Islet precursor cell (in vitro differentiated cells): Measurements from ENCODE around the gene GOPC.
"Not testable (repeated sequence)": the region's sequence is repeated elsewhere in the genome, so short reads cannot be mapped to it uniquely, and the experiment has no call there.

Experiments used
- DNase-seq: peaks from one replicate; pipeline ENCODE4 v3.0.0-alpha.2; 2018

The GOPC gene

GRCh38 chr6:117602151-117602898, at the start of gene GOPC:
GOPC (minus strand) TSS chr6:117602511; CDS start chr6:117602288, 223 bp downstream.
- peak; percentile 99 for DNase-seq

- not testable (repeated sequence) for DNase-seq
Measured at GRCh38 chr6:117651984-117652383, 49.7 kb upstream of the GOPC start.

- no peak for DNase-seq
Measured at GRCh38 chr6:117642976-117643375, 40.7 kb upstream of the GOPC start.

GRCh38 chr6:117637770-117638169, 35.5 kb upstream of the GOPC start:
- no peak for DNase-seq

- no peak for DNase-seq
Measured at GRCh38 chr6:117629119-117629660, 26.9 kb upstream of the GOPC start.

- no peak for DNase-seq
Measured at GRCh38 chr6:117627533-117627932, 25.2 kb upstream of the GOPC start.

- no peak for DNase-seq
Measured at GRCh38 chr6:117624869-117625481, 22.7 kb upstream of the GOPC start.

GRCh38 chr6:117619178-117619577, 16.9 kb upstream of the GOPC start:
- no peak for DNase-seq

GRCh38 chr6:117617210-117618035, 15.1 kb upstream of the GOPC start:
- no peak for DNase-seq

- no peak for DNase-seq
Measured at GRCh38 chr6:117616391-117617209, 14.3 kb upstream of the GOPC start.

GRCh38 chr6:117615750-117616390, 13.6 kb upstream of the GOPC start:
- DNase-seq = peak; percentile 96

- DNase-seq = peak; percentile 92
Measured at GRCh38 chr6:117613920-117614560, 11.7 kb upstream of the GOPC start.

- no peak for DNase-seq
Measured at GRCh38 chr6:117607511-117607910, 5.2 kb upstream of the GOPC start.

- DNase-seq = peak; percentile 63
Measured at GRCh38 chr6:117605169-117605826, 3.0 kb upstream of the GOPC start.

- no peak for DNase-seq
Measured at GRCh38 chr6:117603821-117604220, 1.5 kb upstream of the GOPC start.

- DNase-seq = no peak
Measured at GRCh38 chr6:117602899-117603588, 733 bp upstream of the GOPC start.

- no peak for DNase-seq
Measured at GRCh38 chr6:117601811-117602150, 530 bp downstream of the GOPC start.

- no peak for DNase-seq
Measured at GRCh38 chr6:117600008-117600743, 2.1 kb downstream of the GOPC start.

- DNase-seq = no peak
Measured at GRCh38 chr6:117597755-117598154, 4.6 kb downstream of the GOPC start.
